Measurements from ENCODE around the gene PTK7.

PTK7 gene

DNA sequence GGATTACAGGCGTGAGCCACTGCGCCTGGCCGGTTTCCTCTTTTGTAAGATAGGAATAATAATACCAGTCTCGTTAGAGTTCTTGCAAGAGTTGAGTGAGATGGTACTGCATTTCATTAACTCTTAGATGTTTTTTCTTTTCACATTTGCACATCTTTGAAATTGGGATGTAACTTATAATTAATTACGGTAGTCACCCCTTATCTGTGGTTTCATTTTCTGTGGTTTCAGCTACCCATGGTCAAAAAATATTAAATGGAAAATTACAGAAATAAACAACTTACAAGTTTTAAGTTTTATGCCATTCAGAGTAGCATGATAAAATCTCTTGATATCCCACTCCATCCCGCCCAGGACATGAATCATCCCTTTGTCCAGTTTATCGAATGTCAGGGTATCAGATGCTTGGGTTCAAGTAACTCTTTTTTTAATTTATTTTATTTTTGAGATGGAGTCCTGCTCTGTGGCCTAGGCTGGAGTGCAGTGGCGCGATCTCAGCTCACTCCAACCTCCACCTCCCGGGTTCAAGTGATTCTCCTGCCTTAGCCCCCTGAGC, 15.4 kb downstream of the PTK7 start:
- no peak for DNase-seq
- in situ Hi-C loops (cut with HindIII; ENCODE audit: low pct_ligation_motif_present, low sequenced_read_pairs) = no loop called here
- TF ChIP-seq, protein P1, sequence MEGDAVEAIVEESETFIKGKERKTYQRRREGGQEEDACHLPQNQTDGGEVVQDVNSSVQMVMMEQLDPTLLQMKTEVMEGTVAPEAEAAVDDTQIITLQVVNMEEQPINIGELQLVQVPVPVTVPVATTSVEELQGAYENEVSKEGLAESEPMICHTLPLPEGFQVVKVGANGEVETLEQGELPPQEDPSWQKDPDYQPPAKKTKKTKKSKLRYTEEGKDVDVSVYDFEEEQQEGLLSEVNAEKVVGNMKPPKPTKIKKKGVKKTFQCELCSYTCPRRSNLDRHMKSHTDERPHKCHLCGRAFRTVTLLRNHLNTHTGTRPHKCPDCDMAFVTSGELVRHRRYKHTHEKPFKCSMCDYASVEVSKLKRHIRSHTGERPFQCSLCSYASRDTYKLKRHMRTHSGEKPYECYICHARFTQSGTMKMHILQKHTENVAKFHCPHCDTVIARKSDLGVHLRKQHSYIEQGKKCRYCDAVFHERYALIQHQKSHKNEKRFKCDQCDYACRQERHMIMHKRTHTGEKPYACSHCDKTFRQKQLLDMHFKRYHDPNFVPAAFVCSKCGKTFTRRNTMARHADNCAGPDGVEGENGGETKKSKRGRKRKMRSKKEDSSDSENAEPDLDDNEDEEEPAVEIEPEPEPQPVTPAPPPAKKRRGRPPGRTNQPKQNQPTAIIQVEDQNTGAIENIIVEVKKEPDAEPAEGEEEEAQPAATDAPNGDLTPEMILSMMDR (IDR thresholded peaks at IDR 0.05; ENCODE audit: low read depth, low read length, missing control alignments) = no peak
- H3K27me3 ChIP-seq (replicated peaks) = no peaks in the 10 kb centered on the region
- H3K4me3 ChIP-seq (ENCODE audit: low read depth, low read length) = no peak overlapping the region
- no peaks in the 10 kb centered on the region for H3K36me3 ChIP-seq (replicated peaks)
- no peak overlapping the region for H3K27ac ChIP-seq

DNA sequence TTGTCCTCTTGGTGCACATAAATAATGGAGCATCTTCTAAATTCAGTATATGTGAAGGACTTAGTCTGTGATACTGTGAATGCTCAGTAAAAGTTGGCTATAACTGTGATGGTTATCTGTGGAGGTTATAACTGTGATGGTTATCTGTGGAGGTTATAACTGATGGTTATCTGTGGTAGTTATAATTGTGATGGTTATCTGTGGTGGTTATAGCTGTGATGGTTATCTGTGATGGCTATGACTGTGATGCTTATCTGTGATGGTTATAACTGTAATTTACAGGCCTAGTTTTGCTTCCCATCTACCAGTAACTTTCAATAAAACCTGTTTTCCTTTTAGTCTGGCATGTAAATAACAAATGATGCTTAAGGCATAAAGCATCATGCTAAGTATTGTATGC, 16.5 kb downstream of the PTK7 start:
- Histone ChIP-seq H3K27me3 (replicated peaks) (no peaks in the 10 kb centered on the region), H3K4me3 (ENCODE audit: low read depth, low read length) (no peak overlapping the region), H3K36me3 (replicated peaks) (no peaks in the 10 kb centered on the region), H3K27ac (no peak overlapping the region)
- in situ Hi-C loops (cut with HindIII; ENCODE audit: low pct_ligation_motif_present, low sequenced_read_pairs) = no loop called here
- TF ChIP-seq, protein P1 (IDR thresholded peaks at IDR 0.05; ENCODE audit: low read depth, low read length, missing control alignments) = no peak
- DNase-seq = no peak

DNA sequence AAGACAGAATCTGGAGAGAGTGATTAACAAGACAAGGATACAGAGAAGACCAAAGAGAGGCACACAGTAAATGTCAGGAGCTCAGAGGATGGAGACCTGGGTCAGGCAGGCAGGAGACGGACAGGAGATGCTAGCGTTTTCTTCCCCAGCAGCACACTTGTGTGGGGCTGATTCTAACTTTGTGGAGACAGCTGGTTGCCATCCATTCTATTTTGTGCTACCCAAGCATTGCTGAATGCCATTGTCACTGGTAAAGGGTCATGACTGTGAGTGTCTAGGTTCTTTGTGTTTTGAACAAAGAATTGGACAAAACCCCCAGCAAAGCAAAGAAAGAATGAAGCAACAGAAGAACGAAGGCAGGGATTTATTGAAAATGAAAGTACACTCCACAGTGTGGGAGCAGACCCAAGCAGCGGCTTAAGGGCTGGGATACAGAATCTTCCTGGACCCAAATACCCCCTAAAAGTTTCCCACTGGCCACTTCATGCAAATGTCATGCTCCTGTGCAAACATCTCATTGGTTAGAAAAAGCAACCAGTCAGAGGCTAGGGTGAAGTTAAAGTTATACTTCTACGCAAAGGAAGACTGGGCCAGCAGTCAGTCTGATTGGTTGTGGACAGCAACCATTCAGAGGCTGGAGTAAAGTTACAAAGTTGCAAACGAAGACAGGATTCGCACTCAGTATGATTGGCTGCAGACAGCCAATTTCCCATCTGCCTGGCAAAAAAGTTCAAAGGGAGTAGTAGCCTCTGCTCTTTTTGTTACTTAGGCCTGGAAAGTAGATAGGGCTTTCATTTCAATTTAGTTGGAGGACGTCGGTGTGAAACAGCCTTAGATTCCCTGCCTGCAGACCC, 17.5 kb downstream of the PTK7 start:
- H3K4me3 ChIP-seq (ENCODE audit: low read depth, low read length) = no peak overlapping the region
- no peak for DNase-seq
- TF ChIP-seq, protein P1 (IDR thresholded peaks at IDR 0.05; ENCODE audit: low read depth, low read length, missing control alignments) = no peak

DNA sequence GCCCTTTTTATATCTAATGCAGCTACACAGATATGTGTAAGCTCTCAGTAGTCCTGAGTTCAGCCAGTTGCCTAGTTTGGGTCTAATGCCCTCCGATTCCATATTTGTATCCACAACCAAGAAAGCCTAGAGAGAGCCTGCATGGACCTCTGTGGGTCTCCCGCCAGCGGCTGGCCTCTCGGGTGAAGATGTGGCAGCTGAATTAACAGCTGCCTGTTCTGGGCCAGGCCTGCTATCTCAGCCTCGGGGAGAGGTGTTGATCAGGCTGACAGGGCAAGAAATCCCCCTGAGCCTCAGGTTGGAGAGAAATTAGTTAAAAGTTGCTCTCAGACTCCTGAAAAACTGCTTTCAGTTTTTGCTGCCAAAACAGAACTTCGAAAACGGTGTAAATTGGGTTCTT, 19.8 kb downstream of the PTK7 start:
- no peak for DNase-seq
- no peak overlapping the region for H3K4me3 ChIP-seq (ENCODE audit: low read depth, low read length)
- H3K27me3 ChIP-seq (replicated peaks) = no peaks in the 10 kb centered on the region
- TF ChIP-seq, protein P1 (IDR thresholded peaks at IDR 0.05; ENCODE audit: low read depth, low read length, missing control alignments) = no peak
- H3K27ac ChIP-seq = no peak overlapping the region
- no peaks in the 10 kb centered on the region for H3K36me3 ChIP-seq (replicated peaks)
- in situ Hi-C loops (cut with HindIII; ENCODE audit: low pct_ligation_motif_present, low sequenced_read_pairs) = no loop called here

More for the DNA sequence above, 17.5 kb downstream of the PTK7 start:
- no peak overlapping the region for H3K27ac ChIP-seq
- in situ Hi-C loops (cut with HindIII; ENCODE audit: low pct_ligation_motif_present, low sequenced_read_pairs) = no loop called here
- no peaks in the 10 kb centered on the region for H3K36me3 ChIP-seq (replicated peaks)
- no peaks in the 10 kb centered on the region for H3K27me3 ChIP-seq (replicated peaks)

DNA sequence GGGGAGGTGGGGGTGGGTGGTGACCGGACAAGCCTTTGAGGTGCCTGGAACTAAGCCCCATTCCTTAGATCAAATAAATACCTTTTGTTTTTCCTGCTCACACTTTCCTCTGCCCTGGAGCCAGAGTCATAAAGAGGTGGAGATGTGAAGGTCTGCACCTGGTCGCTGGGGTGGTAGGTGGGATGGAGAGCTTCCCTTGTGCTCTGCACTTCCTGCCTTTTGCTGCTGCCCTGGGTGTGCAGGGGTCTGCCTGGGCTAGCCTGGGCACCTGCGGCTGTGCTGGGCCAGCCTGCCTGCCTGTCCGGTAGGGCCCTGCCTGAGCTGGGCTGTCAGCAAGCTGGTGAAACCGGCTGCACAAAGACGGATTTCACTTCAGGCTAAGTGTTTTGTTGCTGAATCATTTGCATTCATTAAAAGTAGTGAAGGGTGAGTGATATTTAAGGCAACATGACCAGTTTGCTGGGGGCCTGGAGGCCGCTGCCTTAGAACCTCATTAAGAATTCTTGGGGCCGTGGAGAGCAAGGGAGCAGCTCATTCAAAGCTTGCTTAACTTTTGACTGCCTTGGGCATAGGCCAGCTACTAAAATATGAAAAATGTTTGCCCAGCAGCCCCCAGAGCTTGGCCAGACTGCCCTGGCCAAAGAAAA, 20.5 kb downstream of the PTK7 start:
- DNase-seq = peak; percentile 42
- no peak overlapping the region for H3K4me3 ChIP-seq (ENCODE audit: low read depth, low read length)

More for the DNA sequence above, 20.5 kb downstream of the PTK7 start:
- H3K27ac ChIP-seq = peak overlapping the region; percentile 25
- no peaks in the 10 kb centered on the region for H3K27me3 ChIP-seq (replicated peaks)
- no peaks in the 10 kb centered on the region for H3K36me3 ChIP-seq (replicated peaks)
- TF ChIP-seq, protein P1 (IDR thresholded peaks at IDR 0.05; ENCODE audit: low read depth, low read length, missing control alignments) = no peak
- in situ Hi-C loops (cut with HindIII; ENCODE audit: low pct_ligation_motif_present, low sequenced_read_pairs) = no loop called here

Data from brain microvascular endothelial cell (primary cell).